ENCODE results near the gene THRB.
A peak's percentile ranks its signal among the peaks of the same experiment; 100 is the strongest.

THRB gene

DNA sequence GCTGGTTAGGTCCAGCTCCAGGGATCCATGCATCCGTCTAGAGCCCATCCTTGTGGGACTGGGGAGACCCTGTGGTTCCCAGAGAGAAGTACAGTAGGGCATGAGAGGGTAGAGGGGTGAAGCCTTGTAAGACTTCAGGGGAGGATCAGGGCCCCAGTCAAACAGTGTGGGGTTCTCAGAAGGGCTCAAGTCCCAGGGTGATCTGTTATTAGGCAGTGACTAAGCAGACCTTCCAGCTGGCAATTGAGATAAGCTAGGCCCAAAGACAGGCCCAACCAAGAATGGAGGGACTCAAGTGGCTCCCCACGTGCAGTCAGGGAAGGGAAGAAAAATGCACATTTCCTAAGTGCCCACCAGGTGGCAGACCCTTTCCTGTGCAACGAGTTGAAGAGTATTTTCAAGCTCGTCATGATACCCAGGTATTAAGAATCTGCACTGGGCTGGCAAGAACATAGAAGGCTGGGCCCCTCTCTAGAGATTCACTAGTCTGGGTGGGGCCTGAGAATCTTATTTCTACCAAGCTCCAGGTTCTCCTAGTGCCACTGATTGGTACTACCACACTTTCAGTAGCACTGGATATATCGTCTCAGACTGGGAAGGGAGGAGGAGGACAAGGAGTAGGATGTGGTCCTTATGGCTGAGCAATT is 308.8 kb downstream of the THRB start:
- Histone ChIP-seq H3K23ac (ENCODE audit: low read length in 2 of 2) (no peak overlapping the region), H3K36me3 (ENCODE audit: control insufficient read depth in 1 of 2, insufficient read depth in 2 of 2, low read depth in 1 of 2, low read length in 2 of 2) (no peaks in the 10 kb centered on the region), H2AK5ac (ENCODE audit: low read length, severe bottlenecking) (peak overlapping the region; percentile 40), H2BK12ac (ENCODE audit: low read length in 2 of 2) (peak overlapping the region; percentile 37 to 59), H3K79me1 (replicated peaks; ENCODE audit: low read length, poor library complexity, severe bottlenecking) (no peaks in the 10 kb centered on the region), H3K4me1 (ENCODE audit: control insufficient read depth, insufficient read depth, low read depth, low read length) (peaks cover 1% of the 10 kb centered on the region), H3K9ac (ENCODE audit: low read length) (peak overlapping the region; percentile 70), H3K9me3 (ENCODE audit: control insufficient read depth, low read length) (no peaks in the 10 kb centered on the region), H2BK120ac (ENCODE audit: low read depth, low read length) (no peak overlapping the region), H3K27ac (ENCODE audit: low read length, poor library complexity, severe bottlenecking) (no peak overlapping the region), H3K4ac (ENCODE audit: low read depth in 1 of 2, low read length in 2 of 2) (peak overlapping the region in 1 of 2 experiments; percentile 1), H4K8ac (ENCODE audit: low read length) (peak overlapping the region; percentile 8), H2BK5ac (ENCODE audit: low read depth, low read length, poor library complexity, severe bottlenecking) (no peak overlapping the region), H2AFZ (ENCODE audit: low read depth, low read length) (no peak overlapping the region), H3K4me3 (ENCODE audit: insufficient read depth in 1 of 2, low read depth in 1 of 2, low read length in 2 of 2) (no peak overlapping the region), H3K18ac (ENCODE audit: low read depth in 1 of 2, low read length in 2 of 2) (peak overlapping the region; percentile 18 to 57), H3K14ac (ENCODE audit: low read length in 2 of 2) (no peak overlapping the region), H4K91ac (ENCODE audit: low read length) (no peak overlapping the region), H3K4me2 (ENCODE audit: low read length, poor library complexity, severe bottlenecking) (no peak overlapping the region), H2BK15ac (ENCODE audit: low read depth, poor library complexity, severe bottlenecking) (no peak overlapping the region), H3K27me3 (ENCODE audit: control insufficient read depth in 1 of 2, insufficient read depth in 1 of 2, low read length in 2 of 2) (no peaks in the 10 kb centered on the region)
- 46% methylated on average over 5 of the region's 5 CpGs for WGBS
- peak; percentile 69 for DNase-seq

DNA sequence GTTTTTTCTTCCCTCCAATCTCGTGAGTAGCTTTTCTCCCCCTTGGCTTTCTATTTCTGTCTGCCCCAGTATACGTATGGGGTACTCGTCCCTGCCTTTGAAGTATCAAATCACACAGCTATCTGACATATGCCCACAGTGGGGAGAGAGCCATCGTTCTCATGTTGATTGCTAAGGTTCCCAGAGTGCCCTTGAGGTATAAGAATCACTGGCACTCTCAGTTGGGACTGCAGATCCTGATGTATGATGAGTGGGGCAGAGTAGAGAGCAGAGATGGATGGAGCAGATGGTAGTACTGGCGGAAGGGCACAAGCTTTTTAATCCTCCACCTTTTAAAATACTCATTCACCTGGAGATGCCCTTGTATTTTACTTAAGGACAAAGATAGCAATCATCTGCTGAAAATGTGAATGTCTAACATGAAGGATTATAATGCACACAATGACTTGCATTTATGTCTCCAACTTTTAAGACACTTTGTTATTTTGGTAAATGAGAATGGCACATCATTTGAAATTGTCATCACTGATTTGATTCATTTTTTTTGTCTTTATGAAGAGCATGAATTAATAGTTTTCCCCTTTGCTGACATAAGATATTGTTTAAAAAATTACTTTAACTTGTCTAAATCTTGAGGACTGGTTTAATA is 310.0 kb downstream of the THRB start:
- Histone ChIP-seq H3K4me1 (ENCODE audit: control insufficient read depth, insufficient read depth, low read depth, low read length) (peaks cover 1% of the 10 kb centered on the region), H3K9me3 (ENCODE audit: control insufficient read depth, low read length) (no peaks in the 10 kb centered on the region), H3K4me2 (ENCODE audit: low read length, poor library complexity, severe bottlenecking) (no peak overlapping the region), H4K8ac (ENCODE audit: low read length) (no peak overlapping the region), H2BK12ac (ENCODE audit: low read length in 2 of 2) (peak overlapping the region in 1 of 2 experiments; percentile 24), H4K91ac (ENCODE audit: low read length) (no peak overlapping the region), H3K18ac (ENCODE audit: low read depth in 1 of 2, low read length in 2 of 2) (no peak overlapping the region), H3K27me3 (ENCODE audit: control insufficient read depth in 1 of 2, insufficient read depth in 1 of 2, low read length in 2 of 2) (no peaks in the 10 kb centered on the region), H3K23ac (ENCODE audit: low read length in 2 of 2) (peak overlapping the region in 1 of 2 experiments; percentile 50), H2BK15ac (ENCODE audit: low read depth, poor library complexity, severe bottlenecking) (no peak overlapping the region), H3K4ac (ENCODE audit: low read depth in 1 of 2, low read length in 2 of 2) (no peak overlapping the region), H2BK120ac (ENCODE audit: low read depth, low read length) (no peak overlapping the region), H3K14ac (ENCODE audit: low read length in 2 of 2) (no peak overlapping the region), H3K4me3 (ENCODE audit: insufficient read depth in 1 of 2, low read depth in 1 of 2, low read length in 2 of 2) (no peak overlapping the region), H3K79me1 (replicated peaks; ENCODE audit: low read length, poor library complexity, severe bottlenecking) (no peaks in the 10 kb centered on the region), H2BK5ac (ENCODE audit: low read depth, low read length, poor library complexity, severe bottlenecking) (no peak overlapping the region), H2AFZ (ENCODE audit: low read depth, low read length) (no peak overlapping the region), H3K36me3 (ENCODE audit: control insufficient read depth in 1 of 2, insufficient read depth in 2 of 2, low read depth in 1 of 2, low read length in 2 of 2) (no peaks in the 10 kb centered on the region), H2AK5ac (ENCODE audit: low read length, severe bottlenecking) (no peak overlapping the region), H3K9ac (ENCODE audit: low read length) (no peak overlapping the region), H3K27ac (ENCODE audit: low read length, poor library complexity, severe bottlenecking) (no peak overlapping the region)
- no peak for DNase-seq
- WGBS = 95% methylated on average over 4 of the region's 5 CpGs

DNA sequence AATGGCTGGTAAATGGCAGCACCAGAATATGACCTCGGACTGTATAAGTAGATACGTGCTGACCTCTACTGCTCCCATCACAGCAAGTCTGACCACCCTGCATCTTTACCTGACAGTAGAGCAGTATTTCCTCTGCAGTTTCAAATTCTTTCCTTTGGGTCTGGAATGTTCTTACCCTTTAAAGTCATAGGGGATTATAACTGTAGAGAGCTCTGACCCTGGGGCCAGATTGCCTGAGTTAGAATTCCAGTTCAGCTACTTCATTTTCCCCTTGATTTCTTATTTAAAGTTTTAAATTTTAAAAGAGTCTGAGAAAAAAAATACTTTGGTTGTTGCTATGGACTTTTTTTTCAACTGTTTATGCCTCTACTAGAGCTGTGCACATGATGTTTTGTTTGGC is 311.9 kb downstream of the THRB start:
- no peak overlapping the region for H3K23ac ChIP-seq (ENCODE audit: low read length in 2 of 2)
- no peak overlapping the region for H2BK12ac ChIP-seq (ENCODE audit: low read length in 2 of 2)
- H3K4me1 ChIP-seq (ENCODE audit: control insufficient read depth, insufficient read depth, low read depth, low read length) = peaks cover 1% of the 10 kb centered on the region
- H4K8ac ChIP-seq (ENCODE audit: low read length) = no peak overlapping the region
- H4K91ac ChIP-seq (ENCODE audit: low read length) = no peak overlapping the region
- no peak overlapping the region for H3K14ac ChIP-seq (ENCODE audit: low read length in 2 of 2)
- no peak for DNase-seq
- H2BK15ac ChIP-seq (ENCODE audit: low read depth, poor library complexity, severe bottlenecking) = no peak overlapping the region
- no peaks in the 10 kb centered on the region for H3K9me3 ChIP-seq (ENCODE audit: control insufficient read depth, low read length)
- H3K4me2 ChIP-seq (ENCODE audit: low read length, poor library complexity, severe bottlenecking) = no peak overlapping the region
- 86% methylated on average over 2 of the region's 2 CpGs for WGBS
- no peak overlapping the region for H2BK5ac ChIP-seq (ENCODE audit: low read depth, low read length, poor library complexity, severe bottlenecking)
- H3K18ac ChIP-seq (ENCODE audit: low read depth in 1 of 2, low read length in 2 of 2) = no peak overlapping the region
- H3K9ac ChIP-seq (ENCODE audit: low read length) = no peak overlapping the region
- no peak overlapping the region for H2AK5ac ChIP-seq (ENCODE audit: low read length, severe bottlenecking)
- H2AFZ ChIP-seq (ENCODE audit: low read depth, low read length) = no peak overlapping the region
- no peaks in the 10 kb centered on the region for H3K36me3 ChIP-seq (ENCODE audit: control insufficient read depth in 1 of 2, insufficient read depth in 2 of 2, low read depth in 1 of 2, low read length in 2 of 2)
- H2BK120ac ChIP-seq (ENCODE audit: low read depth, low read length) = no peak overlapping the region
- H3K4ac ChIP-seq (ENCODE audit: low read depth in 1 of 2, low read length in 2 of 2) = no peak overlapping the region
- H3K27ac ChIP-seq (ENCODE audit: low read length, poor library complexity, severe bottlenecking) = no peak overlapping the region
- H3K79me1 ChIP-seq (replicated peaks; ENCODE audit: low read length, poor library complexity, severe bottlenecking) = no peaks in the 10 kb centered on the region
- no peak overlapping the region for H3K4me3 ChIP-seq (ENCODE audit: insufficient read depth in 1 of 2, low read depth in 1 of 2, low read length in 2 of 2)
- H3K27me3 ChIP-seq (ENCODE audit: control insufficient read depth in 1 of 2, insufficient read depth in 1 of 2, low read length in 2 of 2) = no peaks in the 10 kb centered on the region

DNA sequence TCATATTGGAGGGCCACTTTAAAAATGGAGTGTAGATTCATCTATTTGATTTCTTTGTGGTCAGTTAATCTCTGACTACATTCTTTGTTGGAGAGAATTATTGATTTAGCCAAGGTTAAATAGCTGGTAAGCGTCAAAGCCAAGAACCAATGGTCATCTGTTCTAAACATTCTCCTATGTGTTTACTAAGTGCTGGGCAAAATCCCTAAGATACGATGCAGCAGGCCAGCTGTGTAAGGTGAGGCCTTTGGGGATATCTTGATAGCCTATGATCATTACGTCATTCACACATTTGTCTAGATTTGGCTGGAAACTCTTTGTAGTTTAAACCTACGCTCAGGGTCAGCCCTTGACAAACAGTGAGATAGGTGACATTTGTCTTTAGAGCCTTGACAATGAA is 313.4 kb downstream of the THRB start:
- no peak overlapping the region for H3K4ac ChIP-seq (ENCODE audit: low read depth in 1 of 2, low read length in 2 of 2)
- H2BK5ac ChIP-seq (ENCODE audit: low read depth, low read length, poor library complexity, severe bottlenecking) = no peak overlapping the region
- H2AFZ ChIP-seq (ENCODE audit: low read depth, low read length) = no peak overlapping the region
- H3K4me1 ChIP-seq (ENCODE audit: control insufficient read depth, insufficient read depth, low read depth, low read length) = peaks cover 1% of the 10 kb centered on the region
- H3K23ac ChIP-seq (ENCODE audit: low read length in 2 of 2) = no peak overlapping the region
- DNase-seq = no peak
- 93% methylated on average over 4 of the region's 4 CpGs for WGBS
- H3K79me1 ChIP-seq (replicated peaks; ENCODE audit: low read length, poor library complexity, severe bottlenecking) = no peaks in the 10 kb centered on the region
- no peaks in the 10 kb centered on the region for H3K27me3 ChIP-seq (ENCODE audit: control insufficient read depth in 1 of 2, insufficient read depth in 1 of 2, low read length in 2 of 2)
- no peak overlapping the region for H4K8ac ChIP-seq (ENCODE audit: low read length)
- H3K27ac ChIP-seq (ENCODE audit: low read length, poor library complexity, severe bottlenecking) = no peak overlapping the region
- no peak overlapping the region for H2BK12ac ChIP-seq (ENCODE audit: low read length in 2 of 2)
- H2AK5ac ChIP-seq (ENCODE audit: low read length, severe bottlenecking) = no peak overlapping the region
- no peaks in the 10 kb centered on the region for H3K9me3 ChIP-seq (ENCODE audit: control insufficient read depth, low read length)
- H3K14ac ChIP-seq (ENCODE audit: low read length in 2 of 2) = no peak overlapping the region
- H3K4me2 ChIP-seq (ENCODE audit: low read length, poor library complexity, severe bottlenecking) = no peak overlapping the region
- H3K4me3 ChIP-seq (ENCODE audit: insufficient read depth in 1 of 2, low read depth in 1 of 2, low read length in 2 of 2) = no peak overlapping the region
- no peak overlapping the region for H4K91ac ChIP-seq (ENCODE audit: low read length)
- no peaks in the 10 kb centered on the region for H3K36me3 ChIP-seq (ENCODE audit: control insufficient read depth in 1 of 2, insufficient read depth in 2 of 2, low read depth in 1 of 2, low read length in 2 of 2)
- H2BK120ac ChIP-seq (ENCODE audit: low read depth, low read length) = no peak overlapping the region
- no peak overlapping the region for H3K9ac ChIP-seq (ENCODE audit: low read length)
- no peak overlapping the region for H3K18ac ChIP-seq (ENCODE audit: low read depth in 1 of 2, low read length in 2 of 2)
- H2BK15ac ChIP-seq (ENCODE audit: low read depth, poor library complexity, severe bottlenecking) = no peak overlapping the region
